ENCODE data around the gene NOC3L.
"Not testable (repeated sequence)": the region's sequence is repeated elsewhere in the genome, so short reads cannot be mapped to it uniquely, and the experiment has no call there.

NOC3L gene

DNA sequence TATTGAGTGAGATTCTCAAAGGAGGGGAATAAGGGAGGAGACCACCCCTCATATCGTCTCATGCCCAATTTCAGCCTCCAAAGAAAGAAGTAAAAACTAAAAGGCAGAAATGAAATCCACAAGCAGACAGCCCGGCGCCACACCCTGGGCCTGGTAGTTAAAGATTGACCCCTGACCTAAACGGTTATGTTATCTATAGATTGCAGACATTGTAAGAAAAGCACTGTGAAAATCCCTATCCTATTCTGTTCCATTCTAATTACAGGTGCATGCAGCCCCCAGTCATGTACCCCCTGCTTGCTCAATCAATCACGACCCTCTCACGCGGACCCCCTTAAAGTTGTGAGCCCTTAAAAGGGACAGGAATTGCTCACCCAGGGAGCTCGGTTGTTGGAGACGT lies 29.4 kb upstream of the NOC3L start:
- ATAC-seq (replicated peaks); H3K9me3 Mint-ChIP-seq: not testable (repeated sequence)

DNA sequence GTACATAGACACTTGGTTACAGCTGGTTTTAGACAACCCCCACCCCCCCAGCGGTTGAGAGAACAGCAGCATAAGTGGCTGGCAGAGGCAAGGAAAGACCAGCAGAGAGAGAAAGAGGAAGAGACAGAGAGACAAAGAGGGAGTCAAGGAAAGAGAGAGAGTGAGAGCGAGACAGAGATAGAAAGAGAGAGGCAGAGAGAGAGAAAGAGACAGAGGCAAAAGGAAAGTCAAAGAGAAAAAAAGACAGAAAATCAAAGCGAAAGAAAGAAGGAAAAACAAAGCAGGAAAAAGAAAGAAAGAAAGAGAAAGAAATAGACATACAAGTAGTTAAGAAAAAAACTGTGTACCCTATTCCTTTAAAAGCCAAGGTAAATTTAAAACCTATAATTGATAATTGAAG lies 23.0 kb upstream of the NOC3L start:
- not testable (repeated sequence) for H3K36me3 Mint-ChIP-seq (ENCODE audit: insufficient read depth); H3K27ac Mint-ChIP-seq; H3K9me3 Mint-ChIP-seq; H3K4me1 Mint-ChIP-seq (ENCODE audit: low read depth in 2 of 2); DNase-seq; ATAC-seq (replicated peaks); H3K4me3 Mint-ChIP-seq
- H3K27me3 Mint-ChIP-seq: peaks cover 8 to 11% of the 10 kb centered on the region in 2 donors

More for the DNA sequence above, 29.4 kb upstream of the NOC3L start:
- not testable (repeated sequence) for H3K36me3 Mint-ChIP-seq (ENCODE audit: insufficient read depth); H3K27me3 Mint-ChIP-seq; H3K27ac Mint-ChIP-seq; H3K4me3 Mint-ChIP-seq; DNase-seq; H3K4me1 Mint-ChIP-seq (ENCODE audit: low read depth in 2 of 2)

DNA sequence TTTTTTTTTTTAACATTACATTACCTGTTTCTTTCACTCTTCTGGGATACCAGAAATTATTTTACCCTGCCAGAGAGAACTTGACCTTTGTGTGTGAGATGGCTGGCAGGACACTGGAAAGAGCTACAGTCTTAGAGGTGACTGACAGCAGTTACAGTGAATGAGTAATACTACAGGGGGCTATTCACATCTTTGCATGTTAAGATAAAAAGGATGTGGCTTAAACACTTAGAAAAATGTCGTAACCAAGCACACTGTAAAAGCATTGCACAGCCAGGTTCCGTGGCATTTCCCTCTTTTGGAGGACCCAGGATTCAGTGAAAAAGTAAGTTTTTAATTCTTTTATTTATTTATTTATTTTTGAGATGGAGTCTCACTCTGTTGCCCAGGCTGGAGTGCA lies 20.8 kb upstream of the NOC3L start:
- DNase-seq (no peak), ATAC-seq (replicated peaks) (no peak)
- H3K9me3 Mint-ChIP-seq: no peaks in the 10 kb centered on the region
- peaks cover 8 to 23% of the 10 kb centered on the region in 2 donors for H3K27me3 Mint-ChIP-seq
- no peak overlapping the region for H3K4me3 Mint-ChIP-seq
- H3K36me3 Mint-ChIP-seq (ENCODE audit: insufficient read depth): no peaks in the 10 kb centered on the region
- H3K27ac Mint-ChIP-seq: no peak overlapping the region
- H3K4me1 Mint-ChIP-seq (ENCODE audit: low read depth in 2 of 2): no peaks in the 10 kb centered on the region

DNA sequence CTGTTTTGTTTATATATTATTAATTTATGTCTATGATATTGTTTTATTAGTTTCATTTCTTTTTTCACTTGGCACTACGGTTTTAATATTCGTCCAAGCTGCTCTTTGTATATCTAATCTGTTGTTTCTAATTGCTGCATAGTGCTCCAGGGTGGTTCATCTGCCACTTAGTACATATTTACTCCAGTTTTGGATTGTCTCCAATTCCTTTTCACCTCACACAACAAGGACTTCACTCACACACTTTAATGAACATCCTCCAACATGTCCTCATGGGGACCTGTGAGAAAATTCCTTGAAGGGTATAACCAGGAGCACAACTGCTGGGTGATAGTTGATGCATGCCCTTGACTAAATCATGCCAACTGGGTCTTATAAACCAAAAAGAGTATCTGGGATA lies 14.1 kb upstream of the NOC3L start:
- ATAC-seq (replicated peaks): no peak
- DNase-seq: no peak
- Mint-ChIP-seq H3K9me3 (no peaks in the 10 kb centered on the region), H3K27me3 (peaks cover 25 to 64% of the 10 kb centered on the region in 2 donors), H3K4me1 (ENCODE audit: low read depth in 2 of 2) (no peaks in the 10 kb centered on the region), H3K36me3 (ENCODE audit: insufficient read depth) (no peaks in the 10 kb centered on the region), H3K27ac (no peak overlapping the region), H3K4me3 (no peak overlapping the region)

DNA sequence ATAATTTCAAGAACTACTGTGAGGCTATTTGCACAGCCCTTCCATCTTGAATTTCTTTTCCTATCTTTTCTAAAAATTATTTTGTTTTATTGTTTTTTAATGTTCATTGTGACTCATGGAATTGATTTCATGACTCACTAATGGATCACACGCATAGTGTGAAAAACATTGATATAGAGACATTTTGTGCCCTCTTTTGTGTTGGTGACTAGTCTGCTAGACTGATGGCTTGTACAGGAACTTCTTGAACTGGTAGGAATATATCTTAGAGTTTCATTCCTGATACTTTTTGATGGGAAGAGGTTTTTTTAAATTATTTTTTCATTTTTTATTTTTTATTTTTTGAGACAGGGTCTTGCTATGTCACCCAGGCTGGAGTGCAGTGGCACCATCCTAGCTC lies 12.6 kb upstream of the NOC3L start:
- Mint-ChIP-seq H3K36me3 (ENCODE audit: insufficient read depth) (no peaks in the 10 kb centered on the region), H3K4me3 (no peak overlapping the region), H3K27me3 (peaks cover 37 to 74% of the 10 kb centered on the region in 2 donors), H3K4me1 (ENCODE audit: low read depth in 2 of 2) (no peaks in the 10 kb centered on the region), H3K27ac (no peak overlapping the region), H3K9me3 (no peaks in the 10 kb centered on the region)
- no peak for ATAC-seq (replicated peaks)
- DNase-seq: no peak

DNA sequence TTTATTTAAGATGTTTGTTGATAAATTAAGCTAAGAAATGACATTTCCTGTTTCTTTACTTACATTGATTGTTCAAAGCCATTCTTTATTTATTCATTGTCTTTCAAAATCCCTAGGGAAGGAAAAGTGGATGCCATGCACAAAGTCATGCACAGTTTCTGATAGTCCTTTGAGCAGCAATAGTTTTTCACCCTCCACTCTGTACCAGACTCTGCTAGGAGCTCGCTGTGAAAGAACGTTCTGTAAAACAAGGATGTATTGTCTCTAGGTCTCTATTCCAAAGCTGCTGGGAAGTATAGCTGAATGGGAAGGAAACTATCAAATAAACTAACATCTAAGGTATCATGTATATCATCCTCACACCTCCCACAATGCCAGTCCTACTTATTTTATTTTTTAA lies 7.8 kb upstream of the NOC3L start:
- Mint-ChIP-seq H3K27ac (no peak overlapping the region), H3K9me3 (no peaks in the 10 kb centered on the region), H3K4me3 (no peak overlapping the region), H3K27me3 (peaks cover 50 to 52% of the 10 kb centered on the region in 2 donors), H3K36me3 (ENCODE audit: insufficient read depth) (no peaks in the 10 kb centered on the region), H3K4me1 (ENCODE audit: low read depth in 2 of 2) (no peaks in the 10 kb centered on the region)
- DNase-seq (no peak), ATAC-seq (replicated peaks) (no peak)

DNA sequence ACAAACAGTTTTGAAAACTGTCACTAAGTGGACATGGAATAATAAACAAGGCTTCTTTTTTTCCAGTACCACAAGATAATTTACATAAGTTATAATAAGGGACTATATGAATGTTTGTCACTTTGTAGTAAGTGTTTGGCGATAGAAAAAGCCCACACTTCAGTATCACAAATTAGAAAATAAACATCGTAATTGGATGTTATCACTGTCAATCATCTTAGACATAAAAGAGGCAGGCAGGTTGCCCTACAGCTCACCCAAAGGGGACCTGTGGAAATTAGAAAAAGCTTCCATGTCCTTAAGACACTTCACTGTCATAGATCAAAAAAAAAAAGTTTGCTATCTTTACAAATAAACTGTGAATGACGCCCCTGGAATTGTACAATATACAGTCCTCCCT lies 3.6 kb upstream of the NOC3L start:
- no peak for ATAC-seq (replicated peaks)
- H3K9me3 Mint-ChIP-seq: no peaks in the 10 kb centered on the region
- H3K27me3 Mint-ChIP-seq: peaks cover 28 to 33% of the 10 kb centered on the region in 2 donors
- no peak overlapping the region for H3K27ac Mint-ChIP-seq
- peaks cover 4% of the 10 kb centered on the region for H3K36me3 Mint-ChIP-seq (ENCODE audit: insufficient read depth)
- DNase-seq: no peak
- H3K4me3 Mint-ChIP-seq: no peak overlapping the region
- peaks cover 11 to 12% of the 10 kb centered on the region in 2 donors for H3K4me1 Mint-ChIP-seq (ENCODE audit: low read depth in 2 of 2)

DNA sequence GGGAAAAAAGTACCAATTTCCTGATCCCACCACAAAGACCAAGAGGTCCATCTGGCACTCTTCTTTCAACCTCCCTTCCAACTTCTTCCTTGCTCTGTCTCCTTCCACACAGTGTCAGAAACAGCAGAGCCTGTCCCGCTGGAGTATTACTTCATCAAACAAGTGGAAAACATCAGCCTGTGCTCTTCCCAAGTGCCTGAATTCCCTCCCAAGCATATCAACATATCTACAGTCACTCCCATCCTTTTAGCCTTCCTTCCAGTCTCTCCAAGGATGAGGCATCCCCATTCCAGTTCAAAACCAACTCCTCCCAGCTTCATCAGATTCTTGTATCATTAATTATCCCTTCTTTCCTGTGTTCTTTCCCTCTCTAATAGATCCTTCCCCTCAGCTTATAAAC lies 1.7 kb upstream of the NOC3L start:
- peaks cover 17 to 22% of the 10 kb centered on the region in 2 donors for H3K27me3 Mint-ChIP-seq
- no peak overlapping the region for H3K27ac Mint-ChIP-seq
- DNase-seq (no peak), ATAC-seq (replicated peaks) (no peak)
- H3K4me3 Mint-ChIP-seq: peak overlapping the region in 1 of 2 donors; percentile 37
- peaks cover 4% of the 10 kb centered on the region for H3K36me3 Mint-ChIP-seq (ENCODE audit: insufficient read depth)
- H3K9me3 Mint-ChIP-seq: no peaks in the 10 kb centered on the region
- H3K4me1 Mint-ChIP-seq (ENCODE audit: low read depth in 2 of 2): peaks cover 19 to 20% of the 10 kb centered on the region in 2 donors

DNA sequence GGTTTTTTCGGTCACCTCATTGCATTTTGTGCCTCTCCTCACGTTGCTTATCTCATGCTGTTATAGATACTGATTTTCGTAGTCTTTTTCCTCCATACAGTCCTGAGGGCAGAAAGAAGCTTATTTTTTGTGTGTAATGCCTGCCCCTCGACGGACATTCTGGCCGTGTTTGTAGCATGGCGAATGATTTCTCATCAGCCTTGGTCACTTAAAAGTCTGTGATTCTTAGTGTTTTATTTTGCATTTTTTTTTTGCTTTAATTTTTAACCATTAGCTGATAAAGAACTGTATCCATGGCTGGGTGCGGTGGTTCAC lies 469 bp upstream of the NOC3L start:
- H3K36me3 Mint-ChIP-seq (ENCODE audit: insufficient read depth): peaks cover 5% of the 10 kb centered on the region
- H3K27ac Mint-ChIP-seq: peak overlapping the region; percentile 96 to 99
- no peak for DNase-seq
- no peaks in the 10 kb centered on the region for H3K9me3 Mint-ChIP-seq
- peak; percentile 18 for ATAC-seq (replicated peaks)
- peaks cover 14 to 15% of the 10 kb centered on the region in 2 donors for H3K27me3 Mint-ChIP-seq
- peaks cover 20 to 27% of the 10 kb centered on the region in 2 donors for H3K4me1 Mint-ChIP-seq (ENCODE audit: low read depth in 2 of 2)
- H3K4me3 Mint-ChIP-seq: peak overlapping the region; percentile 91 to 98

DNA sequence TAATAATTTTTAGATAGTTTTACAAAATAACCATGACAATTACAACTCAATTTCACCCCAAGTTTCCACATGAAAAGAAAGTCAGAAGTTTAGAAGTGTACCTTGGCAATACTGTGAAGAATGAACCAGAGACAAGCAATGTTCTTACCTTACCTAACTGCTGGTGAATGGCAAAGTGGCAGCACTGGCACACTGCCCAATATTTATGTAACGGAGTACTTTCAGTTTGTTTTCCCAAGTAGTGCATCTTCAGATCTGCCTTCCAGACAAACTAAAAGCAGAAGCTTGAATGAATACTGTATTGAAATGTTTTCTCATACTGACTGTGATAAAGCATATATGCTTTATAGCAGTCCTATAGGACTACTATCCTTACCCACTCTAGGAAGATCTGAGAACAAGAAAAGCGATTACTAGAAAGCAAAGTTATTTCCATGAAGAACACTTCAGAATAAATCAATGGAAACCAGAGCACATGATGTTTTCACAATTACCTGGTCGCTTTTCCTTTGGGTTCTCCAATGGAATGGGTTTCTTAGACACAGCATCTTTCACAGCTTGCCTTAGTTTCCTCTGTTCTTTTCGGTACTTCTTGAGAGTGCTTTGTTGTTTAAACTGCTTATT lies 1.5 kb downstream of the NOC3L start:
- Mint-ChIP-seq H3K27ac (peak overlapping the region; percentile 96 to 99), H3K4me3 (peak overlapping the region; percentile 91 to 98), H3K4me1 (ENCODE audit: low read depth in 2 of 2) (peaks cover 20 to 32% of the 10 kb centered on the region in 2 donors), H3K9me3 (no peaks in the 10 kb centered on the region), H3K36me3 (ENCODE audit: insufficient read depth) (peaks cover 16% of the 10 kb centered on the region), H3K27me3 (peaks cover 10 to 14% of the 10 kb centered on the region in 2 donors)
- ATAC-seq (replicated peaks) (no peak), DNase-seq (peak in 2 of 3 experiments; percentile 16 to 21)

DNA sequence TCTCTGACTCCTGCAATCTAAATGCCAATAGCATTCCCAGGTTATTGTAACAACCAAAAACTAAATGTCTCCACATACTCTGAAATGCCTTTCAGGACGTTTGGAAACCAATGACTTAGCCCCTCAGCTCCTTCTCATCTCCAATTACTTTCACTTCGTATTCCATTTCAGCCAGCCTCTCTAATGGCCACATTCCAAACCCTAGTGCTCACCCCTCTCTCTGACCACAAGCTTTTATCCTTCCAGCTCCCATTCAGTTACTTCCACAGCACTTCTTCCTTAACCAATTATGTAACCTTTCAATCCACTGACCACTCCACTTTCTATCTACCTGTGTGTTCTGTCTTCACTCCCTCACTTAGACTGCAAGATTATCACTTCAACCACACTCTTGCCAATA lies 4.3 kb downstream of the NOC3L start:
- H3K27me3 Mint-ChIP-seq: no peaks in the 10 kb centered on the region
- peak overlapping the region; percentile 8 to 85 for H3K27ac Mint-ChIP-seq
- no peak overlapping the region for H3K4me3 Mint-ChIP-seq
- DNase-seq (no peak), ATAC-seq (replicated peaks) (no peak)
- H3K4me1 Mint-ChIP-seq (ENCODE audit: low read depth in 2 of 2): peaks cover 20 to 32% of the 10 kb centered on the region in 2 donors
- no peaks in the 10 kb centered on the region for H3K9me3 Mint-ChIP-seq
- peaks cover 28% of the 10 kb centered on the region for H3K36me3 Mint-ChIP-seq (ENCODE audit: insufficient read depth)

DNA sequence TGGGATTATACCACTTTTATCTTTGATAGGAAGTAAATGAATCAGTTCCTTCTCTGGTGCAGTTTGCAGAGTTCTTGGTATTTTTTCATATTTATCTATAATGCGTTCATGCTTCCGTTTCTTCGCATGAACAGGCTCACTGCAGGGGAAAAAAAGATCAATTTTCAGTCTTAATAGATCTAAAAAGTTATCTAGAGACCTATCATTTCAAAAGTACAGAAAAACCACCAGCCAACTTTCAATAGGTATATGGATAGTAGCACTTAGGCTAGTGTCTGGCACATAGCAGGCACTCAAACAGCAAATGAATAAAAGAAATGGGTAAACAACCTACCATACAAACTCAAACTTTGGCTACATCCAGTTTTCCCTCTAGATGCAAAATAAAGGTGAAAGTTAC lies 5.5 kb downstream of the NOC3L start:
- Mint-ChIP-seq H3K36me3 (ENCODE audit: insufficient read depth) (peaks cover 37% of the 10 kb centered on the region), H3K4me1 (ENCODE audit: low read depth in 2 of 2) (peaks cover 14 to 28% of the 10 kb centered on the region in 2 donors)

DNA sequence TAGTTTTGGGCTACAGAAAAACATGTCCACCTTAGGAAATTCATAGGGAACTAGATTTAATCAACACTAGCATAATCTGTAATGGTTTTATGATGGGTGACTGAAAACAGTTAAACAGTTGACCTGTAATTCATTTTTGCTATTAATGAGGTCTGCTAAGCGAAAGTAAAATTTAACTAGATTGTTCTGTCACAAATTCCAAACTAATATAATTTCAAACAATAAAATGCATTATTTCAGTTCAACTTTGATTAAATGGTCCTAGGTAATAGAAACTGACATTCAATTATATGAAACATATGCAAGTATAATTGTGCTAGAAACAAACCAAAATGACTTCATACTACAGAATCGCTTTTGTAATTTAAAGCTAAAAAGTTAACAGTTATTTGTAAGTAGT lies 6.9 kb downstream of the NOC3L start:
- Mint-ChIP-seq H3K36me3 (ENCODE audit: insufficient read depth) (peaks cover 43% of the 10 kb centered on the region), H3K4me3 (no peak overlapping the region)

More for the DNA sequence above, 5.5 kb downstream of the NOC3L start:
- ATAC-seq (replicated peaks) (no peak), DNase-seq (no peak)
- H3K27ac Mint-ChIP-seq: peak overlapping the region in 1 of 2 donors; percentile 41
- H3K4me3 Mint-ChIP-seq: no peak overlapping the region
- H3K9me3 Mint-ChIP-seq: no peaks in the 10 kb centered on the region
- H3K27me3 Mint-ChIP-seq: no peaks in the 10 kb centered on the region

DNA sequence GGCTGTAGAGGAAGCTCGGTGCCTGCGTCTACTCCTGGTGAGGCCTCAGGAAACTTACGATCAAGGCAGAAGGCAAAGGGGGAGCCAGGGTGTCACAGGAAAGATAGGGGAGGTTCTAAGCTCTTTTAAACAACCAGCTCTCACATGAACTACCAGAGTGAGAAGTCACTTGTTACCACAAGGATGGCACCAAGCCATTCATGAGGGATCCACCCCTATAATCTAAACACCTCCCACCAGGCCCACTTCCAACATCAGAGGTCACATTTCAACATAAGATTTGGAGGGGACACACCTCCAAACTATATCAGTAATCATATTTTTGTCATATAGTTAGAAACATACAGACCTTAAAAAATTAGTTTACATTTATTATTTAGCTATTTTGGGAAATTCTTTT lies 9.4 kb downstream of the NOC3L start:
- H3K36me3 Mint-ChIP-seq (ENCODE audit: insufficient read depth): peaks cover 60% of the 10 kb centered on the region
- H3K4me1 Mint-ChIP-seq (ENCODE audit: low read depth in 2 of 2): peaks cover 0 to 13% of the 10 kb centered on the region in 2 donors
- no peaks in the 10 kb centered on the region for H3K27me3 Mint-ChIP-seq
- DNase-seq (no peak), ATAC-seq (replicated peaks) (no peak)
- H3K9me3 Mint-ChIP-seq: no peaks in the 10 kb centered on the region
- H3K4me3 Mint-ChIP-seq: no peak overlapping the region
- H3K27ac Mint-ChIP-seq: no peak overlapping the region

More for the DNA sequence above, 6.9 kb downstream of the NOC3L start:
- Mint-ChIP-seq H3K27me3 (no peaks in the 10 kb centered on the region), H3K9me3 (no peaks in the 10 kb centered on the region), H3K4me1 (ENCODE audit: low read depth in 2 of 2) (peaks cover 6 to 16% of the 10 kb centered on the region in 2 donors), H3K27ac (no peak overlapping the region)
- ATAC-seq (replicated peaks) (no peak), DNase-seq (no peak)

All from effector memory CD8-positive, alpha-beta T cell (primary cell).